Panc1 (cell line): ENCODE data around the gene CAV2. TPM values are rescaled to one million over a fixed set of nuclear protein-coding genes. Genes with fewer than 3 reads are reported as not detected.

ENCODE experiments used
- ATAC-seq: fragments of 200-7000 bp; cut with Tn5 transposase; 2 replicates; pipeline ENCODE4 v1.9.1; 2020; ENCODE audit warnings: mild to moderate bottlenecking, moderate library complexity
- BruUV-seq: library from RNA; stranded (reverse); fragments of 400-500 nt; replicated peaks from 2 replicates; lab custom pipeline; 2021; lab: Mats Ljungman, UMichigan
- CTCF ChIA-PET: fragments of 300-600 bp; sonication (Branson Sonifier 250); formaldehyde crosslinking; loops from one replicate; lab custom pipeline; 2022; ENCODE audit warnings: antibody characterized with exemption; lab: Charles Lee
- POLR2A ChIA-PET: fragments of 300-600 bp; sonication (Branson Sonifier 250); formaldehyde crosslinking; loops from one replicate; lab custom pipeline; 2022; ENCODE audit warnings: antibody characterized with exemption; lab: Charles Lee
- DNase-seq: peaks from one replicate; pipeline ENCODE4 v3.0.0-alpha.2; 2010; ENCODE audit warnings: low read depth, low spot score
- H3K27ac ChIP-seq: 2 replicates; pipeline ENCODE4 v1.5.1; 2011; ENCODE audit warnings: mild to moderate bottlenecking, low read length, inconsistent platforms
- H3K27me3 ChIP-seq: fragments of 200-500 bp; sonication (Bioruptor generic); 2 replicates; pipeline ENCODE4 v1.6.0; 2014; ENCODE audit warnings: low read length, inconsistent platforms; ENCODE audit not compliant: control insufficient read depth, insufficient read depth
- H3K36me3 ChIP-seq: fragments of 200-500 bp; sonication (Bioruptor generic); 2 replicates; pipeline ENCODE4 v1.5.1; 2014; ENCODE audit warnings: inconsistent platforms, mild to moderate bottlenecking, low read length, moderate library complexity; ENCODE audit not compliant: control insufficient read depth, insufficient read depth
- H3K4me1 ChIP-seq: 2 replicates; pipeline ENCODE4 v1.5.1; 2011; ENCODE audit warnings: inconsistent platforms, mild to moderate bottlenecking, low read length, moderate library complexity; ENCODE audit not compliant: control insufficient read depth, insufficient read depth
- H3K4me3 ChIP-seq, 2 experiments: 2 replicates each; pipeline ENCODE4 v1.5.1; 2011 to 2012; ENCODE audit warnings: low read depth in 2 of 2, low read length in 2 of 2, mild to moderate bottlenecking in 2 of 2, inconsistent platforms in 1 of 2, moderate library complexity in 1 of 2
- H3K9me3 ChIP-seq: fragments of 200-500 bp; sonication (Bioruptor generic); 2 replicates; pipeline ENCODE4 v1.5.1; 2014; ENCODE audit warnings: low read depth, mild to moderate bottlenecking, inconsistent platforms, low read length, moderate library complexity; ENCODE audit not compliant: control insufficient read depth, insufficient read depth
- POLR2AphosphoS5 ChIP-seq: IDR thresholded peaks from 2 replicates; pipeline ENCODE4 v1.6.1; 2012; ENCODE audit warnings: mild to moderate bottlenecking, low read depth, low read length, moderate library complexity
- SIN3A ChIP-seq: IDR thresholded peaks from 2 replicates; pipeline ENCODE4 v1.6.1; 2012; ENCODE audit warnings: low read depth, mild to moderate bottlenecking, low read length, moderate library complexity, borderline replicate concordance; ENCODE audit not compliant: insufficient read depth
- TCF7L2 ChIP-seq: IDR thresholded peaks from 2 replicates; pipeline ENCODE4 v1.6.1; 2011; ENCODE audit warnings: mild to moderate bottlenecking, low read depth, low read length, inconsistent platforms
- in situ Hi-C: cut with HindIII; loops from 2 replicates; pipeline ENCODE4 v1.10.0; 2016; ENCODE audit warnings: low sequenced_read_pairs, low pct_unique_long_range_greater_than_20kb
- intact Hi-C: fragments of 100-400 bp; cut with micrococcal nuclease; formaldehyde crosslinking; loops from one replicate; pipeline ENCODE4 v1.10.0; 2022; ENCODE audit not compliant: unreplicated experiment
- total RNA-seq: library from RNA; stranded (reverse); gene quantifications from one replicate; pipeline ENCODE4 v1.2.1, GENCODE V29; 2021; ENCODE audit not compliant: unreplicated experiment
- TF ChIP-seq, protein P1 (sequence below): fragments of 450-650 bp; IDR thresholded peaks from 2 replicates; pipeline ENCODE4 v1.5.1; 2017; ENCODE audit warnings: mild to moderate bottlenecking
- TF ChIP-seq, protein P2 (sequence below), 2 experiments: IDR thresholded peaks; 2 replicates each; pipeline ENCODE4 v1.6.1; 2011 to 2012; ENCODE audit warnings: low read depth in 2 of 2, control low read depth in 1 of 2, low read length in 1 of 2, mild to moderate bottlenecking in 1 of 2, moderate library complexity in 1 of 2; ENCODE audit not compliant: insufficient read depth in 1 of 2

CAV2 gene
- total RNA-seq, 1 experiment from 2014 or later: 217 TPM

DNA sequence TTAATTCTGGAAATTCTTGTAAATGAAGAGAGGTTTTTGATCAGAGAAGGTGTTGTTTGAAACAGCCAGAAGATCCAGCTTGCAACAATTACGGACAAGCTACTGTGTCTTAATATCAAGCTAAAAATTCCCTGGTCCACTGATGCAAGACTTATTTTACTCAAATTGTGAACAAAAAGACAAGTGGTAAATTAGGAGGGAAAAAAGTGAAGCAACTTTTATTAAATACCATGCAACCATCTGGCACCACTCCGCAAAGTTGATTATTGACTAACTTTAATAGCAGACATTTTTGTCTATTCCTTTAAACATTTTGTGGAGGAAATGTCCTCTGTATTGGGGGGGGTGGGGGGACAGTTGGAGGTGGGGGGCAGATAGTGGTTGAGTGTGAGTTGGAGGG is 5.1 kb upstream of the CAV2 start:
- no peak for ATAC-seq
- H3K36me3 ChIP-seq: no peaks in the 10 kb centered on the region
- peaks cover 45% of the 10 kb centered on the region for H3K4me1 ChIP-seq
- no TSS peak for BruUV-seq
- no peak overlapping the region for H3K4me3 ChIP-seq
- intact Hi-C loops: loop anchor here (10.0 kb wide), 1 partner anchor 50 kb away; no protein-coding TSS in a partner anchor
- no peak for TF ChIP-seq POLR2AphosphoS5
- TF ChIP-seq TCF7L2: no peak
- TF ChIP-seq, protein P1, sequence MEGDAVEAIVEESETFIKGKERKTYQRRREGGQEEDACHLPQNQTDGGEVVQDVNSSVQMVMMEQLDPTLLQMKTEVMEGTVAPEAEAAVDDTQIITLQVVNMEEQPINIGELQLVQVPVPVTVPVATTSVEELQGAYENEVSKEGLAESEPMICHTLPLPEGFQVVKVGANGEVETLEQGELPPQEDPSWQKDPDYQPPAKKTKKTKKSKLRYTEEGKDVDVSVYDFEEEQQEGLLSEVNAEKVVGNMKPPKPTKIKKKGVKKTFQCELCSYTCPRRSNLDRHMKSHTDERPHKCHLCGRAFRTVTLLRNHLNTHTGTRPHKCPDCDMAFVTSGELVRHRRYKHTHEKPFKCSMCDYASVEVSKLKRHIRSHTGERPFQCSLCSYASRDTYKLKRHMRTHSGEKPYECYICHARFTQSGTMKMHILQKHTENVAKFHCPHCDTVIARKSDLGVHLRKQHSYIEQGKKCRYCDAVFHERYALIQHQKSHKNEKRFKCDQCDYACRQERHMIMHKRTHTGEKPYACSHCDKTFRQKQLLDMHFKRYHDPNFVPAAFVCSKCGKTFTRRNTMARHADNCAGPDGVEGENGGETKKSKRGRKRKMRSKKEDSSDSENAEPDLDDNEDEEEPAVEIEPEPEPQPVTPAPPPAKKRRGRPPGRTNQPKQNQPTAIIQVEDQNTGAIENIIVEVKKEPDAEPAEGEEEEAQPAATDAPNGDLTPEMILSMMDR: no peak
- no peak for TF ChIP-seq SIN3A
- TF ChIP-seq, protein P2, sequence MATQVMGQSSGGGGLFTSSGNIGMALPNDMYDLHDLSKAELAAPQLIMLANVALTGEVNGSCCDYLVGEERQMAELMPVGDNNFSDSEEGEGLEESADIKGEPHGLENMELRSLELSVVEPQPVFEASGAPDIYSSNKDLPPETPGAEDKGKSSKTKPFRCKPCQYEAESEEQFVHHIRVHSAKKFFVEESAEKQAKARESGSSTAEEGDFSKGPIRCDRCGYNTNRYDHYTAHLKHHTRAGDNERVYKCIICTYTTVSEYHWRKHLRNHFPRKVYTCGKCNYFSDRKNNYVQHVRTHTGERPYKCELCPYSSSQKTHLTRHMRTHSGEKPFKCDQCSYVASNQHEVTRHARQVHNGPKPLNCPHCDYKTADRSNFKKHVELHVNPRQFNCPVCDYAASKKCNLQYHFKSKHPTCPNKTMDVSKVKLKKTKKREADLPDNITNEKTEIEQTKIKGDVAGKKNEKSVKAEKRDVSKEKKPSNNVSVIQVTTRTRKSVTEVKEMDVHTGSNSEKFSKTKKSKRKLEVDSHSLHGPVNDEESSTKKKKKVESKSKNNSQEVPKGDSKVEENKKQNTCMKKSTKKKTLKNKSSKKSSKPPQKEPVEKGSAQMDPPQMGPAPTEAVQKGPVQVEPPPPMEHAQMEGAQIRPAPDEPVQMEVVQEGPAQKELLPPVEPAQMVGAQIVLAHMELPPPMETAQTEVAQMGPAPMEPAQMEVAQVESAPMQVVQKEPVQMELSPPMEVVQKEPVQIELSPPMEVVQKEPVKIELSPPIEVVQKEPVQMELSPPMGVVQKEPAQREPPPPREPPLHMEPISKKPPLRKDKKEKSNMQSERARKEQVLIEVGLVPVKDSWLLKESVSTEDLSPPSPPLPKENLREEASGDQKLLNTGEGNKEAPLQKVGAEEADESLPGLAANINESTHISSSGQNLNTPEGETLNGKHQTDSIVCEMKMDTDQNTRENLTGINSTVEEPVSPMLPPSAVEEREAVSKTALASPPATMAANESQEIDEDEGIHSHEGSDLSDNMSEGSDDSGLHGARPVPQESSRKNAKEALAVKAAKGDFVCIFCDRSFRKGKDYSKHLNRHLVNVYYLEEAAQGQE (IDR thresholded peaks at IDR 0.05; ENCODE audit: insufficient read depth in 1 of 2, low read depth in 2 of 2, low read length in 1 of 2): no peak
- no peak for DNase-seq
- POLR2A ChIA-PET: interaction anchor here (0.7 kb wide), 1 partner anchor 34 kb away, joined by 3 read pairs; no protein-coding TSS in a partner anchor
- H3K9me3 ChIP-seq: no peaks in the 10 kb centered on the region
- CTCF ChIA-PET: no interaction called here
- no peaks in the 10 kb centered on the region for H3K27me3 ChIP-seq
- H3K27ac ChIP-seq: peak overlapping the region; percentile 75; the same call in 1 of the 2 replicates
- in situ Hi-C loops: no loop called here

DNA sequence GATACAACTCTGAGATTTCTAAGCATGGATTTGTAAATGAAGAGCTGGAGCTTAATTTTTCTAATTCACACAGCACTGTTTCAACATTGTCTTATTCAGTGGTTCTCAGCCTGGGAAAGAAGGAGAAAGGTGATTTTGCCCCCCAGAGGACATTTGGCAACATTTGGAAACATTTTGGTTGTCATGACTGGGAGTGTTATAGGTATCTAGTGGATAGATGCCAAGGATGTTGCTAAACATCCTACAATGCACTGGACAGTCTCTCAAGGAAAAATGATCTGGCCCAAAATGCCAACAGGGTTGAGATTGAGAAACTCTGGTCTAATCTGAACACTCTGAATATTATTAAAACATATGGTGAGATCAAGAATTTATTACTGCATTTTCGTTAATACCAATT is 3.8 kb upstream of the CAV2 start:
- TF ChIP-seq, protein P2 (IDR thresholded peaks at IDR 0.05; ENCODE audit: insufficient read depth in 1 of 2, low read depth in 2 of 2, low read length in 1 of 2): no peak
- no peak for TF ChIP-seq SIN3A
- TF ChIP-seq, protein P1: peak; percentile 20; the same call in 1 of the 2 replicates

More for the DNA sequence above, 3.8 kb upstream of the CAV2 start:
- CTCF ChIA-PET: no interaction called here
- in situ Hi-C loops (no loop called here), intact Hi-C loops (loop anchor here (5.0 to 10.0 kb wide), 2 partner anchors 51 to 223 kb away; no protein-coding TSS in a partner anchor)
- no TSS peak for BruUV-seq
- POLR2A ChIA-PET: interaction anchor here (0.7 kb wide), 2 partner anchors 10 to 210 kb away, joined by 3 read pairs; no protein-coding TSS in a partner anchor
- Histone ChIP-seq H3K4me1 (peaks cover 38% of the 10 kb centered on the region), H3K27ac (peak overlapping the region; percentile 99), H3K9me3 (no peaks in the 10 kb centered on the region), H3K4me3 (no peak overlapping the region), H3K27me3 (no peaks in the 10 kb centered on the region), H3K36me3 (peaks cover 6% of the 10 kb centered on the region; the same call in 1 of the 2 replicates)
- ATAC-seq (no peak), DNase-seq (no peak)
